Spleen (tissue), 13 donors: ENCODE results near the gene CYB5B. TPM values are rescaled to one million over a fixed set of nuclear protein-coding genes. Genes with fewer than 3 reads are reported as not detected.

ENCODE experiments used
- DNase-seq: peaks from one replicate; pipeline ENCODE4 v3.0.0-alpha.2; 2020
- H3K27ac ChIP-seq, 8 donors: fragments of 200-600 bp; sonication (generic) in 7 of 8; 1 replicate in 4 of 8; 2 replicates in 4 of 8; pipeline versions ENCODE4 v1.5.0 to v1.8.0; 2016 to 2021; ENCODE audit warnings: inconsistent platforms in 4 of 8, mild to moderate bottlenecking in 4 of 8, moderate library complexity in 1 of 8
- H3K27me3 ChIP-seq, 7 donors: fragments of 200-600 bp; sonication (generic) in 6 of 7; replicated peaks in 1 of 7; 1 replicate in 4 of 7; 2 replicates in 3 of 7; pipeline versions ENCODE4 v1.5.0 to v1.8.0; 2016 to 2021; ENCODE audit warnings: inconsistent platforms in 3 of 7, mild to moderate bottlenecking in 1 of 7
- H3K36me3 ChIP-seq, 6 donors: fragments of 200-600 bp; sonication (generic) in 5 of 6; 1 replicate in 4 of 6; 2 replicates in 2 of 6; pipeline versions ENCODE4 v1.5.0 to v1.8.0; 2016 to 2021; ENCODE audit warnings: inconsistent platforms in 2 of 6
- H3K4me1 ChIP-seq, 6 donors: fragments of 200-600 bp; sonication (generic) in 5 of 6; 1 replicate in 3 of 6; 2 replicates in 3 of 6; pipeline versions ENCODE4 v1.5.0 to v1.8.0; 2016 to 2021; ENCODE audit warnings: inconsistent platforms in 3 of 6
- H3K4me3 ChIP-seq, 8 donors: fragments of 200-600 bp; sonication (generic) in 7 of 8; 1 replicate in 4 of 8; 2 replicates in 4 of 8; pipeline versions ENCODE4 v1.5.0 to v1.8.0; 2016 to 2021; ENCODE audit warnings: inconsistent platforms in 4 of 8, mild to moderate bottlenecking in 4 of 8, moderate library complexity in 2 of 8
- H3K9me3 ChIP-seq, 8 donors: fragments of 200-600 bp; sonication (generic) in 7 of 8; 1 replicate in 4 of 8; 2 replicates in 4 of 8; pipeline versions ENCODE4 v1.5.0 to v1.8.0; 2016 to 2021; ENCODE audit warnings: inconsistent platforms in 4 of 8
- POLR2A ChIP-seq, 3 donors: fragments of 450-650 bp; IDR thresholded peaks; one replicate each; pipeline ENCODE4 v1.5.1; 2017; ENCODE audit warnings: antibody characterized with exemption in 3 of 3, mild to moderate bottlenecking in 1 of 3
- POLR2AphosphoS5 ChIP-seq, 3 donors: sonication (generic); formaldehyde crosslinking; IDR thresholded peaks; one replicate each; pipeline ENCODE4 v1.5.1; 2017; ENCODE audit warnings: antibody characterized with exemption in 3 of 3
- WGBS, 5 donors: extraction: QIAGEN DNeasy Blood & Tissue Kit in 3 of 5; methylation state at CpG; one replicate each; pipeline versions ENCODE4 v1.1.5 to v1.1.7; 2013 to 2018; 5-methylcytosine and 5-hydroxymethylcytosine counted together
- intact Hi-C: fragments of 100-400 bp; cut with DNase I; formaldehyde crosslinking; loops from one replicate; pipeline ENCODE4 v1.15.0; 2023; ENCODE audit warnings: low total_unique reads
- long read RNA-seq, 2 donors: transcript quantifications; one replicate each; lab custom pipeline, GENCODE V29; 2026
- polyA plus RNA-seq, 3 donors: library from polyadenylated mRNA; stranded (reverse); fragments of 200-250 nt; gene quantifications; one replicate each; pipeline ENCODE4 v1.2.1, GENCODE V29; 2013
- total RNA-seq, 7 donors: library from RNA; depleted of rRNA in 3 of 7; stranded (reverse); fragments of >200 nt in 3 of 7; fragmentation: NEBNext Ultra II Directional in 4 of 7; extraction: Animal tissue kit (Norgen Biotek cat#: 25700) in 4 of 7; gene quantifications; one replicate each; pipeline versions ENCODE4 v1.1.0 to v1.2.1, GENCODE V29; 2016 to 2021
- TF ChIP-seq, protein P1 (sequence below), 11 experiments: fragments of 200-600 bp in 7 of 11; fragments of 450-650 bp in 4 of 11; sonication (generic) in 4 of 11; IDR thresholded peaks in 8 of 11; conservative IDR thresholded peaks in 3 of 11; 1 replicate in 7 of 11; 2 replicates in 4 of 11; pipeline versions ENCODE4 v1.4.0 to v1.8.0; 2016 to 2021; ENCODE audit warnings: antibody characterized with exemption in 11 of 11, inconsistent platforms in 4 of 11, mild to moderate bottlenecking in 1 of 11
- donor health status: healthy with polysubstance abuse.
- donor health status: DM: no; HTN: no; CAD: no; lungs with moderate emphysema.
- donor health status: DM: no; HTN: no; CAD: no.
- donor health status: Bipolar disorder and iron deficiency.
- donor health status: healthy.
- donor health status: DM: no; HTN: no; CAD: no.
- donor health status: DM: yes; HTN: yes; CAD: no.

CYB5B gene
- total RNA-seq (10 to 100 TPM; 45.2 to 80.5 (median 71.3) TPM), polyA plus RNA-seq (10 to 100 TPM; 36.8 to 61.8 (median 53.3) TPM)
- long read RNA-seq, donor 1, full-length matches to known transcripts: 20 of 20 reads
- long read RNA-seq, donor 1, partial matches to known transcripts: 0 of 20 reads
- long read RNA-seq, donor 1, other reads (novel, unspliced or antisense): 0 of 20 reads
- long read RNA-seq, donor 2, full-length matches to known transcripts: 15 of 15 reads
- long read RNA-seq, donor 2, partial matches to known transcripts: 0 of 15 reads
- long read RNA-seq, donor 2, other reads (novel, unspliced or antisense): 0 of 15 reads

GRCh38 chr16:69424053-69424934, at the start of gene CYB5B:
Gene CYB5B, plus strand, starts transcription at chr16:69424619. Its CDS starts 65 bp downstream, at chr16:69424684.
- Histone ChIP-seq H3K27me3 (no peaks in the 10 kb centered on the region), H3K4me3 (peak within 1 kb of the TSS; percentile 76 to 89 (median 83)), H3K9me3 (peaks cover 0 to 9% (median 5%) of the 10 kb centered on the region in 8 donors), H3K36me3 (peaks cover 0 to 30% (median 18%) of the 10 kb centered on the region in 6 donors), H3K4me1 (peaks cover 17 to 34% (median 24%) of the 10 kb centered on the region in 6 donors), H3K27ac (peak within 1 kb of the TSS; percentile 65 to 89 (median 84))
- 4 to 5% (median 4%) methylated on average over 40 of the region's 40 CpGs for WGBS, 5 donors
- TF ChIP-seq, protein P1, sequence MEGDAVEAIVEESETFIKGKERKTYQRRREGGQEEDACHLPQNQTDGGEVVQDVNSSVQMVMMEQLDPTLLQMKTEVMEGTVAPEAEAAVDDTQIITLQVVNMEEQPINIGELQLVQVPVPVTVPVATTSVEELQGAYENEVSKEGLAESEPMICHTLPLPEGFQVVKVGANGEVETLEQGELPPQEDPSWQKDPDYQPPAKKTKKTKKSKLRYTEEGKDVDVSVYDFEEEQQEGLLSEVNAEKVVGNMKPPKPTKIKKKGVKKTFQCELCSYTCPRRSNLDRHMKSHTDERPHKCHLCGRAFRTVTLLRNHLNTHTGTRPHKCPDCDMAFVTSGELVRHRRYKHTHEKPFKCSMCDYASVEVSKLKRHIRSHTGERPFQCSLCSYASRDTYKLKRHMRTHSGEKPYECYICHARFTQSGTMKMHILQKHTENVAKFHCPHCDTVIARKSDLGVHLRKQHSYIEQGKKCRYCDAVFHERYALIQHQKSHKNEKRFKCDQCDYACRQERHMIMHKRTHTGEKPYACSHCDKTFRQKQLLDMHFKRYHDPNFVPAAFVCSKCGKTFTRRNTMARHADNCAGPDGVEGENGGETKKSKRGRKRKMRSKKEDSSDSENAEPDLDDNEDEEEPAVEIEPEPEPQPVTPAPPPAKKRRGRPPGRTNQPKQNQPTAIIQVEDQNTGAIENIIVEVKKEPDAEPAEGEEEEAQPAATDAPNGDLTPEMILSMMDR (IDR thresholded peaks at IDR 0.05 in 8 of 11, conservative IDR thresholded peaks at IDR 0.05 in 3 of 11): peak in 4 of 11 experiments; percentile 12 to 28 (median 16)
- TF ChIP-seq POLR2A (IDR thresholded peaks at IDR 0.05) (peak; percentile 25 to 75 (median 53)), POLR2AphosphoS5 (IDR thresholded peaks at IDR 0.05) (peak; percentile 83 to 98 (median 96))
- intact Hi-C loops: loop anchor here (10.0 kb wide), 1 partner anchor 141 kb away; the partner anchor contains the start of gene NFAT5
- peak; percentile 95 for DNase-seq

DNA sequence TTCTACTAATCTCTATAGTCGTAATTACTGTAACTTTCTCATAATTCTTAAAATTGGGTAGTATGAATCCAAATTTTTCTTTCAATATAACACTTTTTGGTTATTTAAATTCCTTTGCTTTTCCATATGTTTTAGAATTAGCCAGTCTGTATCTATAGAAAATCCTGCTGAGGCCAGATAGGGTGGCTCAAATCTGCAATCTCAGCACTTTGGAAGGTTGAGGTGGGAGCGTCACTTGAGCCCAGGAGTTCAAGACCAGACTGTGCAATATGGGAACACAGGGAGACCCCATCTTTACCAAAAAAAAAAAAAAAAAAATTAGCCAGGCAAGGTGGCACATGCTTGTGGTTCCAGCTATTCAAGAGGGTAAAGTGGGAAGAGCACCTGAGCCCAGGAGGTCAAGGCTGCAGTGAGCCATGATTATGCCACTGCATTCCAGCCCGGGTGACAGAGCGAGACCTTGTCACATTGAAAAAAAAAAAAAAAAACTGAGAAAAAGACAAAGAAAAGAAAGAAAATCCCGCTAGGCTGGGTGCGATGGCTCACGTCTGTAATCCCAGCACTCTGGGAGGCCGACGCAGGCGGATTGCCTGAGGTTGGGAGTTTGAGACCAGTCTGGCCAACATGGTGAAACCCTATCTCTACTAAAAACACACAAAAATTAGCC, 47.9 kb upstream of the CYB5B start:
- Histone ChIP-seq H3K4me3 (no peak overlapping the region), H3K27me3 (no peaks in the 10 kb centered on the region), H3K27ac (no peak overlapping the region), H3K9me3 (no peaks in the 10 kb centered on the region), H3K4me1 (peaks cover 5 to 55% (median 11%) of the 10 kb centered on the region in 6 donors), H3K36me3 (peaks cover 0 to 86% (median 44%) of the 10 kb centered on the region in 6 donors)
- no peak for TF ChIP-seq POLR2A (IDR thresholded peaks at IDR 0.05)
- no peak for TF ChIP-seq POLR2AphosphoS5 (IDR thresholded peaks at IDR 0.05)
- TF ChIP-seq, protein P1 (IDR thresholded peaks at IDR 0.05 in 8 of 11, conservative IDR thresholded peaks at IDR 0.05 in 3 of 11): no peak
- WGBS, 5 donors: 92 to 98% (median 96%) methylated on average over 10 of the region's 10 CpGs
- intact Hi-C loops: no loop called here
- DNase-seq: no peak

DNA sequence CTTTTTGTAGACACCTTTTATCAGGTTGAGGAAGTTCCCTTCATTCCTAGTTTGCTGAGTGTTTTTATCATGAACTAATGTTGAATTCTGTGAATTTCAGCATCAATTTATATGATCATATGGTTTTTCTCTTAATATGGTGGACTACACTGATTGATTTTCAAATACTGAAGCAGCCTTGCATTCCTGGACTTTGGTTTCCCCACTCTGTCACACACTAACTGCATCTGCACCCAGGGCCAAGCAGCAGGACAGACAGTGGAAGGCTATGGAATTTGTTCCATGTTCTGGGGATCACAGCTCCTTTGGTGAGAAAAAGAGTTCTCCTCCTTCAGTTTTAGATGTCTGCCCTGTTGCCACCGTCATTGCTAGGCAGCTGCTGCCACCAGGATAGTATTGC, 46.4 kb upstream of the CYB5B start:
- no peaks in the 10 kb centered on the region for H3K9me3 ChIP-seq
- peaks cover 0 to 86% (median 55%) of the 10 kb centered on the region in 6 donors for H3K36me3 ChIP-seq
- TF ChIP-seq, protein P1 (IDR thresholded peaks at IDR 0.05 in 8 of 11, conservative IDR thresholded peaks at IDR 0.05 in 3 of 11): no peak
- no peak for TF ChIP-seq POLR2A (IDR thresholded peaks at IDR 0.05)
- no peak for TF ChIP-seq POLR2AphosphoS5 (IDR thresholded peaks at IDR 0.05)
- peaks cover 5 to 55% (median 20%) of the 10 kb centered on the region in 6 donors for H3K4me1 ChIP-seq
- 92 to 100% (median 94%) methylated on average over 1 of the region's 1 CpG for WGBS, 5 donors
- intact Hi-C loops: no loop called here
- no peaks in the 10 kb centered on the region for H3K27me3 ChIP-seq
- H3K27ac ChIP-seq: peak overlapping the region in 2 of 8 donors; percentile 2 to 40
- H3K4me3 ChIP-seq: no peak overlapping the region
- DNase-seq: no peak
